HG02840 (cell line): Measurements from ENCODE around the gene KCNK3.

Experiments used
- ATAC-seq: cut with Tn5 transposase; IDR thresholded peaks from one replicate; pipeline ENCODE4 v1.9.1; 2021; ENCODE audit warnings: mild to moderate bottlenecking, moderate library complexity, moderate number of reproducible peaks; ENCODE audit not compliant: unreplicated experiment, low FRiP score

Gene KCNK3

GRCh38 chr2:26726228-26726627 lies 33.7 kb downstream of the KCNK3 start:
- no peak for ATAC-seq

- no peak for ATAC-seq
These were observed 35.4 kb downstream of the KCNK3 start for GRCh38 chr2:26727641-26728561.

GRCh38 chr2:26729311-26729710 lies 36.8 kb downstream of the KCNK3 start:
- ATAC-seq, result no peak

- no peak for ATAC-seq
These were observed 38.2 kb downstream of the KCNK3 start for GRCh38 chr2:26730549-26731344.

GRCh38 chr2:26731714-26732113 lies 39.2 kb downstream of the KCNK3 start:
- ATAC-seq, result no peak

GRCh38 chr2:26732446-26732845 lies 39.9 kb downstream of the KCNK3 start:
- no peak for ATAC-seq

GRCh38 chr2:26733413-26733812 lies 40.9 kb downstream of the KCNK3 start:
- ATAC-seq, result no peak

- no peak for ATAC-seq
These were observed 42.6 kb downstream of the KCNK3 start for GRCh38 chr2:26735097-26735496.

- no peak for ATAC-seq
These were observed 43.5 kb downstream of the KCNK3 start for GRCh38 chr2:26735883-26736588.

GRCh38 chr2:26737221-26737620 lies 44.7 kb downstream of the KCNK3 start:
- ATAC-seq, result no peak

- ATAC-seq, result no peak
These were observed 46.0 kb downstream of the KCNK3 start for GRCh38 chr2:26738481-26738880.

- no peak for ATAC-seq
These were observed 47.0 kb downstream of the KCNK3 start for GRCh38 chr2:26739514-26739913.

GRCh38 chr2:26740346-26740745 lies 47.8 kb downstream of the KCNK3 start:
- no peak for ATAC-seq

- no peak for ATAC-seq
These were observed 48.4 kb downstream of the KCNK3 start for GRCh38 chr2:26740890-26741302.

- ATAC-seq, result no peak
These were observed 49.7 kb downstream of the KCNK3 start for GRCh38 chr2:26742048-26742770.

GRCh38 chr2:26743852-26744251 lies 51.3 kb downstream of the KCNK3 start:
- ATAC-seq, result no peak

- ATAC-seq, result no peak
These were observed 52.4 kb downstream of the KCNK3 start for GRCh38 chr2:26744953-26745352.

- ATAC-seq, result no peak
These were observed 53.2 kb downstream of the KCNK3 start for GRCh38 chr2:26745609-26746327.

GRCh38 chr2:26746934-26747333 lies 54.4 kb downstream of the KCNK3 start:
- no peak for ATAC-seq
